ENCODE measurements around the gene DDIT4. TPM values are rescaled to one million over a fixed set of nuclear protein-coding genes. Genes with fewer than 3 reads are reported as not detected.

Gene DDIT4
- total and polyA plus RNA-seq, 9 of the 15 experiments (the other 6 are each of a cell fraction or from before 2014, with no cell fraction given), result 8.2 to 675 (median 159) TPM

GRCh38 chr10:72276421-72277339, 3.0 kb downstream of the DDIT4 start (continued):
- peak; percentile 95 for TF ChIP-seq OTX1 (CRISPR knock-in tag; IDR thresholded peaks at IDR 0.05)
- TF ChIP-seq RHOXF2B (CRISPR knock-in tag; conservative IDR thresholded peaks at IDR 0.05), result peak; percentile 99
- TF ChIP-seq SMARCC2 (IDR thresholded peaks at IDR 0.05; ENCODE audit: low read depth), result no peak
- no peak for TF ChIP-seq C11orf30 (IDR thresholded peaks at IDR 0.05; ENCODE audit: low read depth)
- TF ChIP-seq E2F1 (CRISPR knock-in tag; IDR thresholded peaks at IDR 0.05), result 0 out of 2 replicates have a peak, but pooled peaks have one; percentile 21
- peak; percentile 93; the same call in 1 of the 2 replicates for TF ChIP-seq FOXO4 (CRISPR knock-in tag; IDR thresholded peaks at IDR 0.05)
- no peak for TF ChIP-seq HNRNPK (IDR thresholded peaks at IDR 0.05; ENCODE audit: low read depth, low read length, poor library complexity, severe bottlenecking)
- no peak for TF ChIP-seq TRIM28 (IDR thresholded peaks at IDR 0.05)
- TF ChIP-seq SMARCA4 (IDR thresholded peaks at IDR 0.05), result no peak; the same call in 1 of the 2 replicates
- TF ChIP-seq STAT5A (IDR thresholded peaks at IDR 0.05; ENCODE audit: borderline replicate concordance, low read length), result no peak
- peak; percentile 47; the same call in 1 of the 2 replicates for TF ChIP-seq ZNF239 (CRISPR knock-in tag; IDR thresholded peaks at IDR 0.05)
- TF ChIP-seq, protein P1, sequence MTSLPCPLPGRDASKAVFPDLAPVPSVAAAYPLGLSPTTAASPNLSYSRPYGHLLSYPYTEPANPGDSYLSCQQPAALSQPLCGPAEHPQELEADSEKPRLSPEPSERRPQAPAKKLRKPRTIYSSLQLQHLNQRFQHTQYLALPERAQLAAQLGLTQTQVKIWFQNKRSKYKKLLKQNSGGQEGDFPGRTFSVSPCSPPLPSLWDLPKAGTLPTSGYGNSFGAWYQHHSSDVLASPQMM (CRISPR knock-in tag; IDR thresholded peaks at IDR 0.05), result peak; percentile 82
- TF ChIP-seq ATF4 (CRISPR knock-in tag; IDR thresholded peaks at IDR 0.05), result peak; percentile 81
- TF ChIP-seq ZNF778 (CRISPR knock-in tag; IDR thresholded peaks at IDR 0.05), result 0 out of 2 replicates have a peak, but pooled peaks have one; percentile 77
- TF ChIP-seq ZNF197 (CRISPR knock-in tag; IDR thresholded peaks at IDR 0.05; ENCODE audit: low read depth), result no peak
- TF ChIP-seq HNRNPL (IDR thresholded peaks at IDR 0.05; ENCODE audit: low read depth, low read length), result no peak
- TF ChIP-seq USF2 (CRISPR knock-in tag; IDR thresholded peaks at IDR 0.05), result peak; percentile 81
- peak; percentile 1; the same call in 1 of the 2 replicates for TF ChIP-seq NFIX (CRISPR knock-in tag; IDR thresholded peaks at IDR 0.05; ENCODE audit: low read depth)
- TF ChIP-seq PPARD (CRISPR knock-in tag; IDR thresholded peaks at IDR 0.05), result no peak
- TF ChIP-seq CREB1 (IDR thresholded peaks at IDR 0.05), result 0 out of 2 replicates have a peak, but pooled peaks have one; percentile 8
- TF ChIP-seq CREB1 (CRISPR knock-in tag; IDR thresholded peaks at IDR 0.05), result no peak
